Spleen (tissue), 11 donors: ENCODE results near the gene C15orf39. TPM values are rescaled to one million over a fixed set of nuclear protein-coding genes. Genes with fewer than 3 reads are reported as not detected.

Source experiments
- DNase-seq: peaks from one replicate; pipeline ENCODE4 v3.0.0-alpha.2; 2020
- H3K27ac ChIP-seq, 8 donors: fragments of 200-600 bp; sonication (generic) in 7 of 8; 1 replicate in 4 of 8; 2 replicates in 4 of 8; pipeline versions ENCODE4 v1.5.0 to v1.8.0; 2016 to 2021; ENCODE audit warnings: inconsistent platforms in 4 of 8, mild to moderate bottlenecking in 4 of 8, moderate library complexity in 1 of 8
- H3K27me3 ChIP-seq, 7 donors: fragments of 200-600 bp; sonication (generic) in 6 of 7; replicated peaks in 1 of 7; 1 replicate in 4 of 7; 2 replicates in 3 of 7; pipeline versions ENCODE4 v1.5.0 to v1.8.0; 2016 to 2021; ENCODE audit warnings: inconsistent platforms in 3 of 7, mild to moderate bottlenecking in 1 of 7
- H3K36me3 ChIP-seq, 6 donors: fragments of 200-600 bp; sonication (generic) in 5 of 6; 1 replicate in 4 of 6; 2 replicates in 2 of 6; pipeline versions ENCODE4 v1.5.0 to v1.8.0; 2016 to 2021; ENCODE audit warnings: inconsistent platforms in 2 of 6
- H3K4me1 ChIP-seq, 6 donors: fragments of 200-600 bp; sonication (generic) in 5 of 6; 1 replicate in 3 of 6; 2 replicates in 3 of 6; pipeline versions ENCODE4 v1.5.0 to v1.8.0; 2016 to 2021; ENCODE audit warnings: inconsistent platforms in 3 of 6
- H3K4me3 ChIP-seq, 8 donors: fragments of 200-600 bp; sonication (generic) in 7 of 8; 1 replicate in 4 of 8; 2 replicates in 4 of 8; pipeline versions ENCODE4 v1.5.0 to v1.8.0; 2016 to 2021; ENCODE audit warnings: inconsistent platforms in 4 of 8, mild to moderate bottlenecking in 4 of 8, moderate library complexity in 2 of 8
- H3K9me3 ChIP-seq, 8 donors: fragments of 200-600 bp; sonication (generic) in 7 of 8; 1 replicate in 4 of 8; 2 replicates in 4 of 8; pipeline versions ENCODE4 v1.5.0 to v1.8.0; 2016 to 2021; ENCODE audit warnings: inconsistent platforms in 4 of 8
- CTCF ChIP-seq, 11 experiments: fragments of 200-600 bp in 7 of 11; fragments of 450-650 bp in 4 of 11; sonication (generic) in 4 of 11; IDR thresholded peaks in 8 of 11; conservative IDR thresholded peaks in 3 of 11; 1 replicate in 7 of 11; 2 replicates in 4 of 11; pipeline versions ENCODE4 v1.4.0 to v1.8.0; 2016 to 2021; ENCODE audit warnings: antibody characterized with exemption in 11 of 11, inconsistent platforms in 4 of 11, mild to moderate bottlenecking in 1 of 11
- POLR2A ChIP-seq, 3 donors: fragments of 450-650 bp; IDR thresholded peaks; one replicate each; pipeline ENCODE4 v1.5.1; 2017; ENCODE audit warnings: antibody characterized with exemption in 3 of 3, mild to moderate bottlenecking in 1 of 3
- POLR2AphosphoS5 ChIP-seq, 3 donors: sonication (generic); formaldehyde crosslinking; IDR thresholded peaks; one replicate each; pipeline ENCODE4 v1.5.1; 2017; ENCODE audit warnings: antibody characterized with exemption in 3 of 3
- WGBS, 5 donors: extraction: QIAGEN DNeasy Blood & Tissue Kit in 3 of 5; methylation state at CpG; one replicate each; pipeline versions ENCODE4 v1.1.5 to v1.1.7; 2013 to 2018; 5-methylcytosine and 5-hydroxymethylcytosine counted together
- intact Hi-C: fragments of 100-400 bp; cut with DNase I; formaldehyde crosslinking; loops from one replicate; pipeline ENCODE4 v1.15.0; 2023; ENCODE audit warnings: low total_unique reads
- polyA plus RNA-seq, 3 donors: library from polyadenylated mRNA; stranded (reverse); fragments of 200-250 nt; gene quantifications; one replicate each; pipeline ENCODE4 v1.2.1, GENCODE V29; 2013
- total RNA-seq, 7 donors: library from RNA; depleted of rRNA in 3 of 7; stranded (reverse); fragments of >200 nt in 3 of 7; fragmentation: NEBNext Ultra II Directional in 4 of 7; extraction: Animal tissue kit (Norgen Biotek cat#: 25700) in 4 of 7; gene quantifications; one replicate each; pipeline versions ENCODE4 v1.1.0 to v1.2.1, GENCODE V29; 2016 to 2021
- donor health status: healthy with polysubstance abuse.
- donor health status: DM: no; HTN: no; CAD: no; lungs with moderate emphysema.
- donor health status: DM: no; HTN: no; CAD: no.
- donor health status: Bipolar disorder and iron deficiency.
- donor health status: healthy.
- donor health status: DM: no; HTN: no; CAD: no.
- donor health status: DM: yes; HTN: yes; CAD: no.

The C15orf39 gene
- total and polyA plus RNA-seq, 10 donors = 6.9 to 70.2 (median 58.4) TPM

- Histone ChIP-seq H3K36me3 (no peaks in the 10 kb centered on the region), H3K27me3 (peaks cover 0 to 8% (median 0%) of the 10 kb centered on the region in 7 donors), H3K4me3 (no peak overlapping the region), H3K27ac (no peak overlapping the region), H3K4me1 (peaks cover 0 to 6% (median 0%) of the 10 kb centered on the region in 6 donors), H3K9me3 (peaks cover 0 to 5% (median 0%) of the 10 kb centered on the region in 8 donors)
- DNase-seq = no peak
- TF ChIP-seq POLR2AphosphoS5 (IDR thresholded peaks at IDR 0.05) (no peak), CTCF (IDR thresholded peaks at IDR 0.05 in 8 of 11, conservative IDR thresholded peaks at IDR 0.05 in 3 of 11) (no peak), POLR2A (IDR thresholded peaks at IDR 0.05) (no peak)
- WGBS, 5 donors = 60 to 88% (median 86%) methylated on average over 4 of the region's 4 CpGs
- intact Hi-C loops = no loop called here
These were observed 15.6 kb upstream of the C15orf39 start for GRCh38 chr15:75186044-75186443.

- Histone ChIP-seq H3K4me3 (no peak overlapping the region), H3K27ac (no peak overlapping the region), H3K27me3 (peaks cover 0 to 4% (median 0%) of the 10 kb centered on the region in 7 donors), H3K36me3 (no peaks in the 10 kb centered on the region), H3K4me1 (no peaks in the 10 kb centered on the region), H3K9me3 (peaks cover 0 to 5% (median 0%) of the 10 kb centered on the region in 8 donors)
- TF ChIP-seq CTCF (IDR thresholded peaks at IDR 0.05 in 8 of 11, conservative IDR thresholded peaks at IDR 0.05 in 3 of 11) (no peak), POLR2AphosphoS5 (IDR thresholded peaks at IDR 0.05) (no peak), POLR2A (IDR thresholded peaks at IDR 0.05) (no peak)
- WGBS, 5 donors = 91 to 95% (median 94%) methylated on average over 6 of the region's 6 CpGs
- intact Hi-C loops = no loop called here
- no peak for DNase-seq
These were observed 13.2 kb upstream of the C15orf39 start for GRCh38 chr15:75188499-75188898.

GRCh38 chr15:75191235-75191634 is 10.4 kb upstream of the C15orf39 start:
- H3K4me3 ChIP-seq = no peak overlapping the region
- H3K36me3 ChIP-seq = no peaks in the 10 kb centered on the region
- no peak for DNase-seq
- H3K27me3 ChIP-seq = peaks cover 0 to 14% (median 0%) of the 10 kb centered on the region in 7 donors
- WGBS, 5 donors = 45 to 80% (median 78%) methylated on average over 1 to 2 of the region's 2 CpGs
- peaks cover 0 to 11% (median 3%) of the 10 kb centered on the region in 6 donors for H3K4me1 ChIP-seq
- H3K27ac ChIP-seq = no peak overlapping the region
- intact Hi-C loops = no loop called here
- H3K9me3 ChIP-seq = peaks cover 0 to 5% (median 0%) of the 10 kb centered on the region in 8 donors
- TF ChIP-seq POLR2AphosphoS5 (IDR thresholded peaks at IDR 0.05) = no peak
- TF ChIP-seq POLR2A (IDR thresholded peaks at IDR 0.05) = no peak
- TF ChIP-seq CTCF (IDR thresholded peaks at IDR 0.05 in 8 of 11, conservative IDR thresholded peaks at IDR 0.05 in 3 of 11) = no peak

GRCh38 chr15:75192307-75192706 is 9.4 kb upstream of the C15orf39 start:
- WGBS, 5 donors = 80 to 98% (median 95%) methylated on average over 4 of the region's 4 CpGs
- H3K27ac ChIP-seq = no peak overlapping the region
- peaks cover 0 to 5% (median 0%) of the 10 kb centered on the region in 8 donors for H3K9me3 ChIP-seq
- no peak overlapping the region for H3K4me3 ChIP-seq
- no peak for DNase-seq
- peaks cover 0 to 11% (median 3%) of the 10 kb centered on the region in 6 donors for H3K4me1 ChIP-seq
- no peaks in the 10 kb centered on the region for H3K36me3 ChIP-seq
- TF ChIP-seq CTCF (IDR thresholded peaks at IDR 0.05 in 8 of 11, conservative IDR thresholded peaks at IDR 0.05 in 3 of 11) = no peak
- peaks cover 0 to 13% (median 0%) of the 10 kb centered on the region in 7 donors for H3K27me3 ChIP-seq
- intact Hi-C loops = no loop called here
